Suprapubic skin (tissue), 4 donors: Measurements from ENCODE around the gene PTGIR.
A peak's percentile ranks its signal among the peaks of the same experiment; 100 is the strongest.

Experiments
- EP300 ChIP-seq: sonication (generic); formaldehyde crosslinking; IDR thresholded peaks from one replicate; pipeline ENCODE4 v1.6.1; 2017; ENCODE audit warnings: antibody characterized with exemption
- POLR2A ChIP-seq, 2 donors: fragments of 450-650 bp; IDR thresholded peaks; one replicate each; pipeline ENCODE4 v1.6.1; 2017; ENCODE audit warnings: antibody characterized with exemption in 2 of 2, mild to moderate bottlenecking in 2 of 2, moderate library complexity in 2 of 2
- POLR2AphosphoS5 ChIP-seq, 3 donors: sonication (generic); formaldehyde crosslinking; IDR thresholded peaks; one replicate each; pipeline ENCODE4 v1.6.1; 2017; ENCODE audit warnings: antibody characterized with exemption in 3 of 3
- TF ChIP-seq, protein P1 (sequence below), 2 donors: fragments of 200-600 bp in 1 of 2; fragments of 450-650 bp in 1 of 2; sonication (generic) in 1 of 2; IDR thresholded peaks; one replicate each; pipeline ENCODE4 v1.5.1; 2016 to 2019; ENCODE audit warnings: antibody characterized with exemption in 2 of 2, mild to moderate bottlenecking in 1 of 2, moderate library complexity in 1 of 2

DNA sequence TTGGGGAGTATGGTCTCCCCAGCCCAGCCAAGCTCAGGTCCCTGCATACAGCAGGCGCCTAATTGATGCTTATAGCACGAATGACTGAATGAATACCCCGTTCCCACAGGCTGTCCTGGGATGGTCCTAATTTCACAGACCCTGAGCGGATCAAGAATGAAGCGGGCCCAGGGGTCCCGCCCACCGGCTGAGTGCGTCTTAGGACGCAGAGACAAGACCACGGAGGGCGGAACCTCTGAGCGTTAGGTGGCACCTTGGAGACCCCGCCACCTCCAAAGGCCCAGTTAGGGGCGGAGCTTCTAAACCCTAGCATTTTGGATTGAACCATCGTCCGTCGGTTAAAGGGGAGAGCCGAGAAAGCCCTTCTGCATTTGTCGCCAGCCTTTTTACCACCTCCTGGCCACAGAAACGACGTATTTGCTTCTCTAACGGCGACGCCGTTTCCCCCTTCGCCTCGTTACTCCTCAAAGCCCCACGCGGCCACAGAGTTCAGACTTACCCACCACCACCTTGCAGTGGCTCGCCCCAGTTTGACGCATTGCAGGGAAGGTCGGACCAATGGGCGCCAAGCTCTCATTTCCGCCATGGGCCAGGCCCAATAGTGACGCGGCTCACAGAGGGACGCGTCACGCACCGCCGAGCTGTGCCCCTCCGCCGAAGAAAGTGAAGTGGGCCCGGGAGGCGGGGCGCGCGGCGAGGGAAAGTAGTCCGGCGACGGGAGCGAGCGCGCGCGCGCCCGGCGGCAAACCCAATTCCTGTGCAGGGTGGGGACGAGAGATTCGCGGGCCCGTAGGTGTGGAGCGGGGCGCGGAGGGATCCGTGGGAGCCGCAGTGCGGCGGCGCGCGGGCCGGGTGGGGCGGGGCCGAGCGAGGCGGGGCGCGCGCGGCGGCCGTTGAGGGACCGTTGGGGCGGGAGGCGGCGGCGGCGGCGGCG, 24.2 kb downstream of the PTGIR start:
- TF ChIP-seq POLR2AphosphoS5 (IDR thresholded peaks at IDR 0.05) (peak; percentile 30 to 98 (median 95)), POLR2A (IDR thresholded peaks at IDR 0.05) (peak in 1 of 2 donors; percentile 41), EP300 (no peak)
- TF ChIP-seq, protein P1, sequence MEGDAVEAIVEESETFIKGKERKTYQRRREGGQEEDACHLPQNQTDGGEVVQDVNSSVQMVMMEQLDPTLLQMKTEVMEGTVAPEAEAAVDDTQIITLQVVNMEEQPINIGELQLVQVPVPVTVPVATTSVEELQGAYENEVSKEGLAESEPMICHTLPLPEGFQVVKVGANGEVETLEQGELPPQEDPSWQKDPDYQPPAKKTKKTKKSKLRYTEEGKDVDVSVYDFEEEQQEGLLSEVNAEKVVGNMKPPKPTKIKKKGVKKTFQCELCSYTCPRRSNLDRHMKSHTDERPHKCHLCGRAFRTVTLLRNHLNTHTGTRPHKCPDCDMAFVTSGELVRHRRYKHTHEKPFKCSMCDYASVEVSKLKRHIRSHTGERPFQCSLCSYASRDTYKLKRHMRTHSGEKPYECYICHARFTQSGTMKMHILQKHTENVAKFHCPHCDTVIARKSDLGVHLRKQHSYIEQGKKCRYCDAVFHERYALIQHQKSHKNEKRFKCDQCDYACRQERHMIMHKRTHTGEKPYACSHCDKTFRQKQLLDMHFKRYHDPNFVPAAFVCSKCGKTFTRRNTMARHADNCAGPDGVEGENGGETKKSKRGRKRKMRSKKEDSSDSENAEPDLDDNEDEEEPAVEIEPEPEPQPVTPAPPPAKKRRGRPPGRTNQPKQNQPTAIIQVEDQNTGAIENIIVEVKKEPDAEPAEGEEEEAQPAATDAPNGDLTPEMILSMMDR (IDR thresholded peaks at IDR 0.05): no peak
